Fibroblast of skin of left biceps (primary cell): ENCODE measurements around the gene RBM19.
"Not testable (repeated sequence)": the region's sequence is repeated elsewhere in the genome, so short reads cannot be mapped to it uniquely, and the experiment has no call there.

Experiments used
- DNase-seq, 2 experiments: peaks; one replicate each; pipeline ENCODE4 v3.0.0-alpha.2; 2013; ENCODE audit warnings: low read depth in 2 of 2

Gene RBM19

DNA sequence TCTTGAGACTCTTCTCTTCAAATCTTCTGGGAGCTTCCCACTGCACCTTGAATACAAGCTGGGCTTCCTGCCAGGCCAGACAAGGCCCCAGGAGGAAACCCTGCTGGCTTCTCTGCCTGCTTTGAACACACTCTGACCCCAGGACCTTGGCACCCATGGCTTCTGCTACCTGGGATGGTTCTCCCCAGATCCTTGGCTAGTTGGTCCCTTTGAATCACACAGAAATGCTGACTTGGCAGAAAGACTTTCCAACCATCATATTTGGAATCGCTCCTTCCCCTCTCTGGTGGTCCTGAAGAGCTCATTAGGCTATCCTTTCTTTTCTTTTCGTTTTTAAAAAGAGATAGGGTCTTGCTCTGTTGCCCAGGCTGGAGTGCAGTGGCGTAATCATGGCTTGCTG is 132.7 kb downstream of the RBM19 start:
- DNase-seq, result no peak

DNA sequence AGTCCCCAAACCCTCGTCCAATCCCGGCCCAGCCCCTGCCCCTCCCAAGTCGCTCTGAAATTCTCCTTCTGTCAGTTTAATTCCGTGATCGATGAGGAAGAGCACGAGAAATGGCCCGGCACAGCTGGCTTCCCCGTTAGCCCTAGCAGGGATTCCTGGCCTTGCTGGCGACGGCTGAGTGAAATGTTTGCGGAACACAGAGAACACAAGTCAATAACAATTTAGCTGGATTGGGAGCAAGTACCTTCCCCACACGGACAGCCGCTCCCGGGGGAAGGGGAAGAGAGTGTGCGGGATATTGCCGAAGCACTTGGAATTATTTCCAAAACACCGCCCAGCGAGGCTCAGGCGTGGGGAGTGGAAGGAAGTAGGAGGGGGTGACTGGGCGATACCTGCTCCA is 134.6 kb downstream of the RBM19 start:
- no peak for DNase-seq

DNA sequence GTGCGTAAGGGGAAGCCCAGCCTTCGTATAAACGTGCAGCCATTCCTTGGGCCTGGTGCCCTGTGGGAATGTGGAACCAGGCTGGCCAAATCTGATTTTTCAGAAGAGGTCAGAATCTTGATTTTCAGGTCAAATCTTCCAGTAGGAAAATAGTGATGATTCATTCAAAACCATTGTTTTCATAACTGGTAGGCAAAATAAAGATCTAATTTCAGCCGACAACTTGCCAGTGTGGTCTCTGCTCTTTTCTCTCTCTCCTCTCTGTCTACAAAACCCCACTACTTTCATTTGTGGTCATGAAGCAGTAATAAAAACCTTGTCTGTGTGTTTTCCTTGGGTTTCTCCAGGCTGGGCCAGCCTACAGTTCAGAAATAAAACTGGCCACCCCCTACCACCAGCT is 135.1 kb downstream of the RBM19 start:
- no peak for DNase-seq

DNA sequence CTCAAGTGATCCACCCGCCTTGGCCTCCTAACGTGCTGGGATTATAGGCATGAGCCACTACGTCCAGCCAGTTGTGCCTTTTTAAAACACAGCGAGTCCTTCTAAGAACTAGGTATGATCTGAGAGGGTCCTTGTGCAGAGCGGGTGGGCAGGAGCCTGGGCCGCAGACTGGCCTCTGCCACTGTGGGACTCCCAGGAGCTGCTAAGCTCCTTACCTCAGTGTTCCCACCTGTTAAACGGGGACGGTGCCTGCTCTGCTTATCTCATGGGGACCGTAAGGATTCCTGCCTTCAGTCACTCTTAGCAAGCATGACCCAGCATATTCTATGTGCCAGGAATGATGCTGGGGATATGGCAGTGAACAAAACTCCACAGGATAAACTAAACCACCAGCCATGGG is 136.9 kb downstream of the RBM19 start:
- no peak for DNase-seq

DNA sequence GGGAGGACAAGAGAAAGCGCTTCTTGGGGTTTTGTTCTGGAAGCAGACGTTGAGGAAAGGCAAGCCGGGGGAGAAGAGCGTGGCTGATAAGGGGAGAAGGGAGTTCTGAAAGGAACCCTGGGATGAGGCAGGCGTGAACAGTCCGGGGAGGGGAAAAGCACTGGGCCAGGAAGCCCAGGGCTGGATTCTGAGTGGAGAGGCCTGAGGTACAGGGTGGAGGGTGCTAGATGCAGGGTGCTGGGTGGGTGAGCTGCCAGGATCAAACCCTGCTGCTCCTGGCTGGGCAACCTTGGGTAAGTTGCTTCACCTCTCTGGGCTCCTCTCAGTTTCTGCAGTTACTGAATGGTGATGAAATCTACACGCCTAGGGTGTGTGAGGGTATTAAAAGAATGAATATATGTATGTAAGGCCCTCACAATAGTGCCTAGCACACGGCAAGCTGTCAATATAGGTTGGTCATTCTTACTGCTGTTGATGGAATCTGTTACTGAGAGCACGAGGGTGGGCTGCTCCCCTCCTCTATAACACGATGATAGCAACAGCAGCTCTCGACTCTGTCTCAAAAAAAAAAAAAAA is 138.5 kb downstream of the RBM19 start:
- no peak for DNase-seq

DNA sequence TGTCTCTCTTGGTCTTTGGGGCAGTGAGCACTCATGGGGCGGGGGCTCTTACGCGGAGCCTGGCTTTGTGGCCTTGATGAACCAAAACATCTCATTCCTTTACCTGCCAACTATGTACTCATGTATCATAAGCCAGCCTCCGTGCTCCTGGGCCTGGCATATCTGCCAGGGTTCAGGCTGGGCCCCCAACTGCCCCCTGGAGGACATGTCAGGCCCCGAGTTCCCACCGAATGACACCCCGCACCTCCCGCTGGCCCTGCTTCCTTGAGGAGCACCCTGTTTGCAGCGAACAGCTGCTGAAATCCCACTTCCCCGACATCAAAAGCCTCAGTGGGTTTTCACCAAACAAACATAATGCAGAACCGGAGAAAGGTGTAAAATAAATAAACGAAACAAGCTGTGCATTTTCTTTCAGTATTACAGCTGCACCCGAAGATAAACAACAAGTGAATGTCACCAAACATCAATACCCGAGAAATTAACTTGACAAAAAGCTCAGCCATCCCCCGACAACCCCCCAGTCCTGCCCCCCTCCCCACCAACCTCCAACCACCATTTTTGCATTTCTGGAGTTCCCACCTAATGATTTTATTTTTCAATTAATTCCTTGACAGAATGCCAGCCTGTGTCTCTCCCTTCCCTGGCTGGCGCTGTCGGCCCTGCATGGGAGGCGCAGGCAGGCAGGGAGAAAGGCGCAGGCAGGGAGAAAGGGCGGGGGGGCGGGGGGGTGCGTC is 139.2 kb downstream of the RBM19 start:
- no peak for DNase-seq

DNA sequence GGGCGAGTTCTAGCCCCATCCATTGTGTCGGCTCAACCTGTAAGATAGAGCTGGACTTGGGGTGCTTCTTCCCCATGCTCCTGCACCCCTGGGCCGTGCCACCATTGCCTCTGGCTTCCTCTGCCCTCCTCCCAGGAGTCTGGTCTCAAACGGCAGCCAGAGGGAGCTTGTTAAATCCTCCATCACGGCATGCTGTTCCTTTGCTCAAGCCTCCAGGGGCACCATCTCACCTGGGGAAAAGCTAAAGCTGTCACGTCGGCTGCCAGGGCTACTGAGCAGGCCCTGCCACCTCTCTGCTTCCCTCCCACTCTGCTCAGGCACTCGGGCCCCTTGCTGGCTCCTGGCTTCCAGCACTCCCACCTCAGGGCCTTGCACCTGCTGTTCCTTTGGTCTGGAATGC is 140.4 kb downstream of the RBM19 start:
- no peak for DNase-seq

DNA sequence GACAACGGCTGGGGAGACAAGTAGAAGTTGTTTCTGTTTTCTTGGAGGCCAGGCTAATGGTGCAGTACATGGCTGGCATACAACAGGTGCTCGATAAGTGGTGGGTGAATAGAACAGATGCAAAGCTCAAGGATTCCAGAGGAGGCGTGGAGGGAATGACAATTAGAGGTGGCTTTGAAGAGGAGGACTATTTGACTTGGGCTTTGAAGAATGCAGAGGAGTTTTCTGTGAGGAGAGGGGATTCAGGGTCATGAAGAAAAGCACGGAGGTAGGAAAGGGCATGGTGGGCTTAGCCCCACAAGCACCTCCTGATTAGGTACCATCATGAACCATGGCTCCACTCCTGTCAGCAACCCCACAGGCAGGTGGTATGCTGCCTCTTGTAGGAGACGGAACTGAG is 142.3 kb downstream of the RBM19 start:
- DNase-seq, result no peak

DNA sequence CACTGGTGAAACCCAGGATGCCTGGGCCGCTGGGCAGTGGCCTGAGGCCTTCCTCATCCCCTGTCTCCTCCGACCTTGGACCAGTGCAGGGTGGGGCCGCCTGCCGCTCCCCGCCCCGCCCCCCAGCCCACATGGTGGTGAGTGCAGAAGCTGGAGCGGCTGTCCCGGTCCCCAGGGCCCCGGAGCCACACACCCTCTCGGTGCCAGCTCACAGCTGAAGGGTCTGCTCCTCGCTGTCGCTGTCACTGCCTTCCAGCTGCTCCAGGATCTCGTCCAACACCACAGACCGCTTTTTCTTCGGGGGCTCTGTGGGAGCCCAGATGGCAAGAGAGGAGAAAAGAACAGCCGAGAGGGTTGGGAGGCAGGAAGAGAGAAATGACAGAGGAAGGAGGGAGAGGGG is 143.1 kb downstream of the RBM19 start:
- no peak for DNase-seq

DNA sequence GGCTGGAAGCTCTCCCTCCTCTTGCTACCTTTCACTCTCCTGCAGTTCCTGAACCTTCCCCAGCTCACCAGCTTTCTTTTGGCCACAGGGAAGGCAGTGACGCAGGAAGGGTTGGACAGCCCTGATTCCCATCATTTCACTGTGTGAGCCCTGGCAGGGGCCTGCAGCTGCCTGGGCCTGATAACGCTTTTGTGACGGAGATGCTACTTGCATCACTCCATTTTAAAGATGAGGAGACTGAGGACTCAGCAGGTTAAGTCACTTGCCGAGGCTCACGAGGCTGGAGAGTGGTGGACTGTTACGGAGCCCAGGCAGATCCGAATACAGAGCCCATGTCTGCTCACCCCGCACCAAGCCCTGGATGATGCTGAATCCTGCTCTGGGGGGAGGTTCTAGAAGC is 145.3 kb downstream of the RBM19 start:
- DNase-seq, result no peak

DNA sequence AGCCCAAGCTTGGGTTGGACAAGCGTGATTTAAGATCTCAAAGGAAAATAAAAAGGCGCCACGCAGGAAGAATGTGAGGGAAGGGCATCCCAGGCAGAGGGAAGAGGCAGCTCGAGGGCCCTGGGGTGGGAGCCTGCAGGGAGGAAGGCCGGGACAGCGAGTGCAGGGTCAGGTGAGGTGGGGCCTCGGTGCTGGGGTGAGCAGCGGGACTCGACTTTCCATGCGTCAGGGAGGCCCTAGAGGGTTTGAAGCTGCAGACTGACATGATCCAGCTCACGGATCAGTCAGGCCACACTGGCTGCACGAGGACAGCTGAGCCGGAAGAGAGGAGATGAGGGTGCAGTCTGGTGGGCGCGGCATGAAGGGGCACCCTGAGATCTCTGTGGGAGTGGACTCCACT is 145.8 kb downstream of the RBM19 start:
- DNase-seq, result no peak

DNA sequence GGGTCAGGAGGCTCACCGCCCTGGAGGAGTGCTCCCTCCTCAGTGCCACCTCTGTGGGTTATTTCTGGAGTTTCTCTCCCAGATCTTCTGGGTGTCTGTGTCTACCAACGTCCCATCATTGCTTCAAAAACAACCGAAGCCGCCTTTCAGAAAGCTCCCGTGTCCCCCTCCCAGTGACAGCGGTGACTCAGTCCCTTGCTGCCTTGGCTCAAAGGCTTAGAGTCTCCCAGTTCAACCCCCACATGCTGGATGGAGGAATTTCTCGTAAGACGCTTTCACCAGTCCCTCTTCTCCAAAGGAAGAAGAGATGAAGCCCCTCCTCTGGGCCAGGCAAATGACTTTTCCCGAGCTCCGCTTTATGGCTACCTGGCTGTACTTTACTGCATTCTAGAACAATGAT is 146.6 kb downstream of the RBM19 start:
- no peak for DNase-seq

DNA sequence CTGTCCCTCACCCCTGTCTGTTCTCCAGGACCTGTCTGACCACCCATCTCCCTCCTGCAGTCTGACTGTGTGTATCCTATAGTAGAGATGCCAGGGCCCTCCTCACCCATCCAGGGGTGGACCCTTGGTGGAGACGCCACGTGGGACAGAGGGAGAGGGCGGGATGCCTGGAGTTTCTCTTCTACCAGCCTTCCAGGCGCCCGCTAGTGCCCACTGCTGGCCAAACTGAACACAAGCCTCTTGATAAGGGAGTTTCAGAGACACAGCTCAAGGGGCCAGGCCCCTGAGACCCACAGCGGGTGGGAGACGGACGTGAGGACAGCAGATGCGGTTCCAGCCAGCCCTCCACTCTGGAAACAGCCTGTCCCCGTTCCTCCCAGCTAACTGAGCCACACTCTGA is 147.3 kb downstream of the RBM19 start:
- DNase-seq, result no peak

DNA sequence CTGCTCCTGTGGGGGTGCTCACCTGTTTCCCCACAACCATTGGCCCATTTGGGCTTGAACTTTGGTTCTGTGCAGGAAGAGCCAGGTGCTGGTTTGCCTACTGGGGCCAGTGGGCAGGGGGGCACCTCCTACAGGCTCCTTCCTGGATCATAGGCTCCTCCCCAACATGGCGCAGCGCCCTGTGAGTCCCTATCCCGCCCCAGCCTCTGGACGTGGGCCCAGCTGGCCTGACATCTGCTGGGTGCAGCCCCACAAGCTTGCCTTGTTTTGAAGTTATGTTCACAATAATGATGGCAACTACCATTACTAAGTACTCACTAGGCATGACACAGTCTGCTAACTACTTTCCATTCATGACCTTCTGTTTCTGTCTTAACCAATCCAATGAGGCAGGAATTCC is 147.8 kb downstream of the RBM19 start:
- no peak for DNase-seq

DNA sequence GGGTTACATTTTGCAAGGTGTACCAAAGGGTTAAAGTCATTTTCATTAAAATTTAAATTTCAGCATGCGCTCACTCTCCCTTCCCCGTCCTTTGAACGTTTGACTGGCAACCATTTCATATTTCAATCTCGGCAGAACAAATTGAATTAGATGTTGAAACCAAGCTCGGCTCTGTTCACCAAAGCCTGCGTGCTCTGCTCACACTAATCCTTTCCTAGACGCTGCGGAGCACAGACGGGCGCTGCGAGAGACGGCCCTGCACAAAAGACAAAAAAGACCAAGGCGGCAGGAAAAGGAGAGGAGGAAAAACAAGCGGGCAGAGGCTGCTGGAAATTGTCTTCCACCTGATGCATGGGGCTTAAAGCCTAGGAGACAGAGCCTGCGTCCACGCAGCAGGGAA is 149.3 kb downstream of the RBM19 start:
- DNase-seq, result no peak

DNA sequence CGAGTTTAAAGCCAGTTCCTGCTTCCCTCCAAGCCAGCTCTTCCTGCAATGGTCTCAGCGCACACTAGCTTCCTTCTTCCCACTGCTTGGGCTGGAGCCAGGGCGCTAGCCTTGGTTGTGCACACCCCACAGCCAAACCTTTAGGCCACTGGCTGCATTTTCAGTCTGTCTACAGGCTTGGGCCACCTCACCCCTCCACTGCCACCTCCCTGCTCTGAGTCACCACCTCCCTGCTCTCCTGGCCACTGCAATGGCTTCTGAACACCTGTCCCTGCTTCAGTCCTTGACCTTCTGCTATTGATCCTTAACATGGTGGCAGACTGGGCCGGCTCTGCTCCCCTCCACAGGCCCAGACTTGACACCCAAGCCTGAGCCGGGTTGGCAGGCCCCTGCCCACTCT is 151.1 kb downstream of the RBM19 start:
- no peak for DNase-seq

DNA sequence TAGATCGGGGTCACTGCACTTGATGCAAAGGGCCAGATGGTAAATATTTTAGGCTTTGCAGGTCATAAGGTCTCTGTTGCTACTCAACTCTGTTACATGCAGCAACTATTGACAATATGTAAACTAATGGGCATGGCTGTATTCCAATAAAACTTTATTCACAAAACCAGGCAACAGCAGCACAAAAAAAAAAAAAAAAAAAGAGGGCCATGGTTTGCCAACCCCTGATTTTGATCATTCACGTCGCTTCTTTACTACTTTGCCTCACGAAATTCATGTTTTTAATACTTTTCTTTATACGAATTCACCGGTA is 152.9 kb downstream of the RBM19 start:
- no peak for DNase-seq

DNA sequence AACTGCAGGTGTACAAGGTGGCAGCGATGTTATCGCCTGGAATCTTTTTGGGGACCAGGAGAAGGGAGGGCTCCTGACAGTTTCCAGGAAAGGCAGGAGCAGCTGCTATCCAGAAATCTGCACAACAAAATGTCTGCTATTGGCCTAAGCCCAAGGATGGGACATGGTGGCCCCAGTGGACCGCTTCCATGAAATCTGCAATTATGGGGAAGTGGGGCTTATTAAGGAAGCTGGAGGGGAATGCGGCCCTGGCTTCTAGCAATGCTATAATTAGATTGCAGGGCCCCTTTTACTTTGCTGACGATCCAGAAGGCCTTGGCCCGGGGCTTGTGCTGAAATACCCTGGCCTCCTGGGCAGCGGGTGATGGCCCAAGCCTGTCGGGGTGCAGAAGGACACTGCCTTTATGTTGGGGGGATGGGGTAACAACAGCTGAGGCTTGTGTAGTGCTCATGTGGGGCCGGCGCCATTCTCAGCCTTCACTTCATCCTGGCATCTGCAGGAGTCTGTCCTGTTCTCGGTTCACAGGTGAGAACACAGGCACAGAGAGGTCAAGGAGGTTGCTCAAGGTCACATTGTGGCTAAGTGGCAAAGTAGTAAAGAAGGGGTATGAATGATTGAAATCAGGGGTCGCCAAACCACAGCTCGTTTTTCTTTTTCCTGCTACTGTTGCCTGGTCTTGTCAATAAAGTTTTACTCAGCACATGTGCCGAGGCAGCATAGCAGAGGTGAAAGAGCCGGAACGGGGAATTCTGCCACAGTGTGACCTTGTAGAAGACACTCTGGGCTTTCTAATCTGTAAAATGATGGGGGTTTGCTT is 153.5 kb downstream of the RBM19 start:
- no peak for DNase-seq

DNA sequence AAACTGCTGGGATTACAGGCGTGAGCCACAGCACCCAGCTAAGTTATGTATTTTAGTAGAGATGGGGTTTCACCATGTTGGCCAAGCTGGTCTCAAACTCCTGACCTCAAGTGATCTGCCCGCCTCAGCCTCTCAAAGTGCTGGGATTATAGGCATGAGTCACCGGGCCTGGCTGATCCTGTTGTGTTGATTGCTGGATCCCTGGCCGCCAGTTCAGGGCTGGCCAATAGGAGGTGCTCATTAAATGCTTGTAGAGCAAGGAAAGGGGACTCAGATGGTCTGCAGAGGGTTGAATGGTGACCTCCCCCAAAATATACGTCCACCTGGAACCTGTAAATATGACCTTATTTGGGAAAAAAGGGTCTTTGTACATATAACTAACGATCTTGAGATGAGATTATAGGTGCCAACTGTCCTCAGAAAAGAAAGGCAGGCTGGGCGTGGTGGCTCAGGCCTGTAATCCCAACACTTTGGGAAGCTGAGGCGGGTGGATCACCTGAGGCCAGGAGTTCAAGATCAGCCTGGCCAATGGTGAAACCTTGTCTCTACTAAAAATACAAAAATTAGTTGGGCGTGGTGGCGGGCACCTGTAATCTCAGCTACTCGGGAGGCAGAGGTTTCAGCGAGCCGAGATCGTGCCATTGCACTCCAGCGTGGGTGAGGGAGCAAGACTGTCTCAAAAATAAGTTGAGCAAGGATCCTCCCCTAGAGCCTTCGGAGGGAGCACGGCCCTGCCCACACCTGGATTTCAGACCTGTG is 156.5 kb downstream of the RBM19 start:
- not testable (repeated sequence) for DNase-seq

DNA sequence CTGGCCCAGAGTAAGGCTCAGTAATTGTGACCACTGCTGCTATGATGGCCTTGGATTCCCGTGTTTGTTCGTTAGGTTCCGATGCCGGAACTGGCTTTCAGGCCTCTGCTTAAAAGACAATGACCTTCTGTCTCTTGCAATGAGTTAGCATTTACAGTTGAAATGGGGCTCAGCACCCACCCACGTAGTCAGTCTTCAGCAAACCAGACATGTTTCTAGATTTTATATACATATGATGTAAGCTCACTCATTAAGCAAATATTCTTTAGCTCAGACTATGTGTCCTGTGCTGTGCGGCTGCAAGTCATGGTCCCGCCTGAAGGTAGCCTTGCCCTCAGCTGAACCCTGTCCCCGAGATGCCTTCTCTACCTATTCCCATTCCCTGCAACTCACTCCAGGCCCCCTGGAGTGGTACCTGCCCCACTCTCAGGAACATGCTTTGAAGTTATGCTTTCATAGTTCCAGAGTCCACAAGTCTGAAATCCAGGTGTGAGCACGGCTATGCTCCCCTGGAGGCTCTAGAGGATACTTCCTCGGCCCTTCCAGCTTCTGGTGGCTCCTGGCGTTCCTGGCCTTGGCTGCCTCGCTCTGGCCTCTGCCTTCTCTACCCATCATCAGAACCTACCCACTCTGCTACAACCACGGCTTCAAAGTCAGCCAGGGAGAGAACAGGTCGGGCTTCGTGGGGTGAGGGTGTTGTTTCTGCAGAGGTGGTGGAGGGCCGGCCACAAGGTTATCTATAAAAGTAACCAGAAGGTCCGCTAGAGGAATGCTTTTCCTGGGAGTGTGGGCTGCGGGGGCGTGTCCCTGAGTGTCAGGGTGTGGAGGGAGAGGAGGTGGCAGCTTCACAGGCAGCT is 157.8 kb downstream of the RBM19 start:
- no peak for DNase-seq

DNA sequence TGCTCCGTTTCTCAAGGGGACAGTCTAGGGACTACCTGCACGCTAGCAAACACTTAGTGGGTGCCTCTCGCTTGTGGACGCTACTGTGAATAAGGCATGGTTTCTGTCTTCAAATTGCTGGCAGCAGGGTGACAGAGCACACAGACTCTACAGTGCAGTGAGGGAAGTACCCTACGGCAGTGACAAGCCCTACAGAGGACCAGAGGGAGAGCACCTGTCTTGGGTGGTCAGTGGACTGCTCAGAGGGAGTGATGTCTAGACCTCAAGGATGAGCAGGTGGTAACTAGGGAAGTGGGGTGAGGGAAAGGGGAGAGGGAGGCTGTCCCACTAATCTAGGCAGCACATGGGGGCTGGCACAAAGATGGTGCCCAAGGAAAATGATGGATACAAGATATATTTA is 160.5 kb downstream of the RBM19 start:
- no peak for DNase-seq
